Transverse colon (tissue), 4 donors: Measurements from ENCODE around the gene RALGAPA2. TPM values are rescaled to one million over a fixed set of nuclear protein-coding genes. Genes with fewer than 3 reads are reported as not detected.

Source experiments
- DNase-seq: peaks from one replicate; pipeline ENCODE4 v3.0.0-alpha.2; 2019
- H3K27ac ChIP-seq, 4 donors: fragments of 200-600 bp; sonication (generic); 2 replicates each; pipeline ENCODE4 v1.5.1; 2016 to 2018; ENCODE audit warnings: inconsistent platforms in 4 of 4
- H3K27me3 ChIP-seq: fragments of 200-600 bp; sonication (generic); 2 replicates; pipeline ENCODE4 v1.5.1; 2017; ENCODE audit warnings: inconsistent platforms
- H3K36me3 ChIP-seq, 4 donors: fragments of 200-600 bp; sonication (generic); 2 replicates each; pipeline ENCODE4 v1.5.1; 2017 to 2019; ENCODE audit warnings: inconsistent platforms in 4 of 4
- H3K4me1 ChIP-seq, 4 donors: fragments of 200-600 bp; sonication (generic); 2 replicates each; pipeline ENCODE4 v1.5.1; 2017 to 2020; ENCODE audit warnings: inconsistent platforms in 4 of 4
- H3K4me3 ChIP-seq, 4 donors: fragments of 200-600 bp; sonication (generic); 1 replicate in 1 of 4; 2 replicates in 3 of 4; pipeline versions ENCODE4 v1.5.1 to v1.6.1; 2017 to 2019; ENCODE audit warnings: inconsistent platforms in 4 of 4
- H3K9me3 ChIP-seq, 2 donors: fragments of 200-600 bp; sonication (generic); 2 replicates each; pipeline ENCODE4 v1.5.1; 2017 to 2019; ENCODE audit warnings: inconsistent platforms in 2 of 2
- EP300 ChIP-seq: sonication (generic); formaldehyde crosslinking; IDR thresholded peaks from one replicate; pipeline ENCODE4 v1.6.1; 2017; ENCODE audit warnings: antibody characterized with exemption, low read depth
- POLR2A ChIP-seq: fragments of 450-650 bp; IDR thresholded peaks from one replicate; pipeline ENCODE4 v1.6.1; 2016; ENCODE audit warnings: antibody characterized with exemption, mild to moderate bottlenecking, moderate library complexity
- POLR2AphosphoS5 ChIP-seq, 3 donors: sonication (generic); formaldehyde crosslinking; IDR thresholded peaks; one replicate each; pipeline ENCODE4 v1.6.1; 2016; ENCODE audit warnings: antibody characterized with exemption in 3 of 3
- WGBS, 2 donors: methylation state at CpG; one replicate each; pipeline ENCODE4 v1.1.5; 2018; ENCODE audit warnings: low coverage in 1 of 2; 5-methylcytosine and 5-hydroxymethylcytosine counted together
- in situ Hi-C, 4 donors: fragments of 200-750 bp; cut with MboI; loops; one replicate each; pipeline versions ENCODE4 v1.15.0 to v1.15.1; 2017; ENCODE audit warnings: low sequenced_read_pairs in 3 of 4, low pct_ligation_motif_present in 1 of 4, low pct_unique_long_range_greater_than_20kb in 1 of 4
- intact Hi-C: fragments of 100-400 bp; cut with DNase I; formaldehyde crosslinking; loops from one replicate; pipeline ENCODE4 v1.15.1; 2023; ENCODE audit warnings: low total_unique reads
- total RNA-seq, 4 donors: library from RNA; depleted of rRNA; stranded (reverse); fragments of >200 nt; gene quantifications; one replicate each; pipeline ENCODE4 v1.1.0, GENCODE V29; 2016
- TF ChIP-seq, protein P1 (sequence below), 5 experiments: fragments of 200-600 bp in 3 of 5; fragments of 450-650 bp in 2 of 5; sonication (generic) in 3 of 5; IDR thresholded peaks; 1 replicate in 2 of 5; 2 replicates in 3 of 5; pipeline ENCODE4 v1.5.1; 2016 to 2017; ENCODE audit warnings: antibody characterized with exemption in 5 of 5, inconsistent platforms in 3 of 5, mild to moderate bottlenecking in 2 of 5, moderate library complexity in 1 of 5

The RALGAPA2 gene
- total RNA-seq, 4 donors from 2014 or later = 29.5 to 84.0 (median 66.5) TPM

DNA sequence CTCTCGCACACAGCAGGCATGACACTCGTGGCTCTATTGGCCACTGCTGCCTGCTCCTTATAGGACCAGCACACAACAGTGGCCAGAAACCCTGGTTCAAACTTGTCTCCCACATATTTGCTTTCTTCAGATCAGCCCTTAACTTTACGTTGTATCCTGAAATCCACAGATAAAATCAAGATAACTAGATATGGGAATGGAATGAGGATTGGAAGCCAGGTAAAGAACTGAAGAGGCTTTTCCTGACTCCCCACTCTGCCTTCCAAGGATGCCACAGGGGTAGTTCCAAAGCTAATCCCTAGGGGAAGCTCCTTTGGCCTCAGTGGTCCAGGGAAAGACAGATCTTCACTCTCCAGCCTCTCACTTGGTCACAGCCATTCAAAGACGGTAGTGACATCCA is 258.1 kb downstream of the RALGAPA2 start:
- Histone ChIP-seq H3K36me3 (no peaks in the 10 kb centered on the region), H3K4me1 (peaks cover 0 to 6% (median 0%) of the 10 kb centered on the region in 4 donors), H3K4me3 (no peak overlapping the region), H3K27me3 (no peaks in the 10 kb centered on the region), H3K27ac (no peak overlapping the region), H3K9me3 (no peaks in the 10 kb centered on the region)
- DNase-seq = no peak
- intact Hi-C loops = no loop called here
- TF ChIP-seq POLR2AphosphoS5 (IDR thresholded peaks at IDR 0.05) (no peak), EP300 (no peak), POLR2A (no peak)
- TF ChIP-seq, protein P1, sequence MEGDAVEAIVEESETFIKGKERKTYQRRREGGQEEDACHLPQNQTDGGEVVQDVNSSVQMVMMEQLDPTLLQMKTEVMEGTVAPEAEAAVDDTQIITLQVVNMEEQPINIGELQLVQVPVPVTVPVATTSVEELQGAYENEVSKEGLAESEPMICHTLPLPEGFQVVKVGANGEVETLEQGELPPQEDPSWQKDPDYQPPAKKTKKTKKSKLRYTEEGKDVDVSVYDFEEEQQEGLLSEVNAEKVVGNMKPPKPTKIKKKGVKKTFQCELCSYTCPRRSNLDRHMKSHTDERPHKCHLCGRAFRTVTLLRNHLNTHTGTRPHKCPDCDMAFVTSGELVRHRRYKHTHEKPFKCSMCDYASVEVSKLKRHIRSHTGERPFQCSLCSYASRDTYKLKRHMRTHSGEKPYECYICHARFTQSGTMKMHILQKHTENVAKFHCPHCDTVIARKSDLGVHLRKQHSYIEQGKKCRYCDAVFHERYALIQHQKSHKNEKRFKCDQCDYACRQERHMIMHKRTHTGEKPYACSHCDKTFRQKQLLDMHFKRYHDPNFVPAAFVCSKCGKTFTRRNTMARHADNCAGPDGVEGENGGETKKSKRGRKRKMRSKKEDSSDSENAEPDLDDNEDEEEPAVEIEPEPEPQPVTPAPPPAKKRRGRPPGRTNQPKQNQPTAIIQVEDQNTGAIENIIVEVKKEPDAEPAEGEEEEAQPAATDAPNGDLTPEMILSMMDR (IDR thresholded peaks at IDR 0.05) = no peak
- in situ Hi-C loops = no loop called here
- 96 to 100% methylated on average over 2 to 4 of the region's 4 CpGs for WGBS, 2 donors

DNA sequence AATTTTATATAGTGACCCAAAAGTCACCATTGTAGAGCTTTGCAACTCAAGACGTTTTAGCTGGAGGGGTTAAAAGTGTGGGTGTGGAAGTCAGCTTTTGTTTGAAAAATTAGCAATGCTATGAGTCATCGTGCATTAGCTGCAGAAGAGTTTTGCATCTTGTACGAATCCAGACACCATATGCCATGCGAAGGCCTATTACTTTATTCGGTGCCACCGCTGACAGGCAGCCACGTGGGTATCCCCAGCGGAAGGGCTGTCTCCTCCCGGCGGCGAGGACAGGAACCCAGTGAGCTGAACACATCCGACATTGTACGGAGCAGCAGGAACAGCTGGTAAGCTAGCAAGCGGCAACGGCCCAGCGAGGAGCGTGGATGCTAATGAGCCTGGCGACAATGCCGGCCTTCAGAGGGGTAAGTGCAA is 260.2 kb downstream of the RALGAPA2 start:
- H3K4me3 ChIP-seq = peak overlapping the region in 1 of 4 donors; percentile 5
- no peaks in the 10 kb centered on the region for H3K27me3 ChIP-seq
- DNase-seq = peak; percentile 54
- intact Hi-C loops = no loop called here
- no peaks in the 10 kb centered on the region for H3K36me3 ChIP-seq
- peaks cover 0 to 6% (median 0%) of the 10 kb centered on the region in 4 donors for H3K4me1 ChIP-seq
- H3K9me3 ChIP-seq = no peaks in the 10 kb centered on the region
- H3K27ac ChIP-seq = no peak overlapping the region
- in situ Hi-C loops = no loop called here
- no peak for TF ChIP-seq POLR2A
- no peak for TF ChIP-seq EP300
- TF ChIP-seq, protein P1 (IDR thresholded peaks at IDR 0.05) = no peak
- no peak for TF ChIP-seq POLR2AphosphoS5 (IDR thresholded peaks at IDR 0.05)
- 12 to 50% methylated on average over 2 to 19 of the region's 19 CpGs for WGBS, 2 donors

DNA sequence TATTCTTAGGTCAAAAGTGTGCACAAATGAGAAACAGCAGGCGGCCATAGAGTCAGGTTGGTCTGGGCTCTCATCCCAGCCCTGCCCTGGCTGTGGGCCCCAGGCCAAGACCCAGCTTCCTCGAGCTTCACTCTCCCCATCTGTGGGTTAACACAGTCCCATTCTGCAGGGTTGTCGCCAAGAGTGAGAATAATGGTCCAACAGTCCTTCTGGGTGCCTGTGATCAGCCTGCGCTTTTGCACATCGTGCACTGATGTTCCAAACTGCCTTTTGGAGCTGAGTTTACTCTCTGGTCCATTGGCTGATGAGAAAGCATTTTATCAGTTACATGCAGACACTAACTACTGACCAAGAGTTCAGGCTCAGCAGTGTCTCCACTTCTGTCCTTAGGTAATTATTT is 261.9 kb downstream of the RALGAPA2 start:
- Histone ChIP-seq H3K4me3 (no peak overlapping the region), H3K4me1 (peaks cover 0 to 6% (median 0%) of the 10 kb centered on the region in 4 donors), H3K36me3 (no peaks in the 10 kb centered on the region), H3K27ac (no peak overlapping the region), H3K9me3 (no peaks in the 10 kb centered on the region), H3K27me3 (no peaks in the 10 kb centered on the region)
- no peak for DNase-seq
- in situ Hi-C loops = no loop called here
- 58% methylated on average over 5 of the region's 5 CpGs; no CpG with 5 or more reads in 1 of the 2 donors for WGBS, 2 donors
- no peak for TF ChIP-seq POLR2A
- TF ChIP-seq POLR2AphosphoS5 (IDR thresholded peaks at IDR 0.05) = no peak
- TF ChIP-seq EP300 = no peak
- TF ChIP-seq, protein P1 (IDR thresholded peaks at IDR 0.05) = no peak
- intact Hi-C loops = no loop called here

DNA sequence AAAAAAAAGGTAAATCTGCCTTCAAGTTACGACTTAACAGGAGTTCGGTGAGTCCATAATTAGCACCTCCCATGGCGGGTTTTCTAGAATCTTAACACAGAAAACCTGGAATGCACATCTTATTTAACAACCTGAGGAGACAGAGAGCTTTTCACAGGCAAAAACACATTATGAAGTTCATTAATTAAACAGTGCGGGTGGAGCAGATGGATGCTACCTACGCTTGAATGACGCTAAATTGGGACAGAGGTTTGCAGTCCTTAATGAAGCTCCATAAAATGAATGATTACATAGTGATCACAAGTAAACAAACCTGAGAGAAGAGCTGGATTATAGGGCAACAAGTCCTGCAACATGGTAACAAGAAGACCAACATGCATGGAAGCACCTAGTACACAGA is 263.6 kb downstream of the RALGAPA2 start:
- no peak for DNase-seq
- 91% methylated on average over 6 of the region's 6 CpGs; no CpG with 5 or more reads in 1 of the 2 donors for WGBS, 2 donors
- TF ChIP-seq POLR2A = no peak
- TF ChIP-seq, protein P1 (IDR thresholded peaks at IDR 0.05) = no peak
- TF ChIP-seq EP300 = no peak
- TF ChIP-seq POLR2AphosphoS5 (IDR thresholded peaks at IDR 0.05) = no peak
- Histone ChIP-seq H3K27me3 (no peaks in the 10 kb centered on the region), H3K4me3 (no peak overlapping the region), H3K4me1 (peaks cover 0 to 6% (median 0%) of the 10 kb centered on the region in 4 donors), H3K27ac (no peak overlapping the region), H3K9me3 (no peaks in the 10 kb centered on the region), H3K36me3 (no peaks in the 10 kb centered on the region)
- in situ Hi-C loops = no loop called here
- intact Hi-C loops = no loop called here
